Brain microvascular endothelial cell (primary cell): ENCODE data around the gene FGD4.

Source experiments
- DNase-seq: peaks from one replicate; pipeline ENCODE4 v3.0.0-alpha.2; 2020
- H3K27ac ChIP-seq: fragments of 250-450 bp; sonication (Bioruptor Pico); 2 replicates; pipeline ENCODE4 v1.5.1; 2020; ENCODE audit warnings: mild to moderate bottlenecking, moderate library complexity
- H3K27me3 ChIP-seq: fragments of 250-450 bp; sonication (Bioruptor Pico); replicated peaks from 2 replicates; pipeline ENCODE4 v1.5.1; 2020; ENCODE audit warnings: mild to moderate bottlenecking
- H3K36me3 ChIP-seq: fragments of 250-450 bp; sonication (Bioruptor Pico); replicated peaks from 2 replicates; pipeline ENCODE4 v1.5.1; 2020; ENCODE audit warnings: mild to moderate bottlenecking
- H3K4me3 ChIP-seq: 2 replicates; pipeline ENCODE4 v1.5.1; 2011; ENCODE audit warnings: low read depth, mild to moderate bottlenecking, control low read depth, low read length, moderate library complexity
- in situ Hi-C: cut with HindIII; loops from 2 replicates; pipeline ENCODE4 v1.10.0; 2017; ENCODE audit warnings: low sequenced_read_pairs, low pct_ligation_motif_present
- TF ChIP-seq, protein P1 (sequence below): IDR thresholded peaks from 2 replicates; pipeline ENCODE4 v1.5.1; 2011; ENCODE audit warnings: low read depth, mild to moderate bottlenecking, moderate library complexity, low read length, control low read depth, inconsistent platforms; ENCODE audit errors: missing control alignments

The FGD4 gene

GRCh38 chr12:32365473-32366064 lies 33.8 kb upstream of the FGD4 start:
- in situ Hi-C loops, result no loop called here
- Histone ChIP-seq H3K36me3 (no peaks in the 10 kb centered on the region), H3K27ac (no peak overlapping the region), H3K4me3 (no peak overlapping the region), H3K27me3 (no peaks in the 10 kb centered on the region)
- DNase-seq, result peak; percentile 74
- TF ChIP-seq, protein P1, sequence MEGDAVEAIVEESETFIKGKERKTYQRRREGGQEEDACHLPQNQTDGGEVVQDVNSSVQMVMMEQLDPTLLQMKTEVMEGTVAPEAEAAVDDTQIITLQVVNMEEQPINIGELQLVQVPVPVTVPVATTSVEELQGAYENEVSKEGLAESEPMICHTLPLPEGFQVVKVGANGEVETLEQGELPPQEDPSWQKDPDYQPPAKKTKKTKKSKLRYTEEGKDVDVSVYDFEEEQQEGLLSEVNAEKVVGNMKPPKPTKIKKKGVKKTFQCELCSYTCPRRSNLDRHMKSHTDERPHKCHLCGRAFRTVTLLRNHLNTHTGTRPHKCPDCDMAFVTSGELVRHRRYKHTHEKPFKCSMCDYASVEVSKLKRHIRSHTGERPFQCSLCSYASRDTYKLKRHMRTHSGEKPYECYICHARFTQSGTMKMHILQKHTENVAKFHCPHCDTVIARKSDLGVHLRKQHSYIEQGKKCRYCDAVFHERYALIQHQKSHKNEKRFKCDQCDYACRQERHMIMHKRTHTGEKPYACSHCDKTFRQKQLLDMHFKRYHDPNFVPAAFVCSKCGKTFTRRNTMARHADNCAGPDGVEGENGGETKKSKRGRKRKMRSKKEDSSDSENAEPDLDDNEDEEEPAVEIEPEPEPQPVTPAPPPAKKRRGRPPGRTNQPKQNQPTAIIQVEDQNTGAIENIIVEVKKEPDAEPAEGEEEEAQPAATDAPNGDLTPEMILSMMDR, result peak; percentile 82

- DNase-seq, result no peak
- no peak overlapping the region for H3K27ac ChIP-seq
- no peaks in the 10 kb centered on the region for H3K27me3 ChIP-seq
Observed at GRCh38 chr12:32366714-32367113, 32.6 kb upstream of the FGD4 start.

DNA sequence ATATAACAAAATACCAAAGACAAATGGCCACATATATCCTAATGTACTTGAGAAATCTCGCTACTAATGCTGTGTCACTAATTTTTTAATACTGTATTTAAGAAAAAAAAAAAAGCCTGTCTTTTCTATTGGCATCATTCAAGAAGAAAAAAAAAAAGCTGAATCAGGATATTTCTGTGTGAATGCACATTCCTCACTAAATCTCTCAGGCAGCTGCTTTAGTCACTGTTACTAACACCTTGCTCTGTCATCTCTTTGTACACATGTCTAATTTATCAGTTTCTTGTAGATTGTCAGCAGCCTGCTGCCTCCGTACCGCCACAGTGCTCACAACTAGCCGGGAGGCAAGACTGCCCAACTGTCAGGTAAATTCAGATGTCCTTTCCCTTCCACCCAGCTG lies 32.0 kb upstream of the FGD4 start:
- in situ Hi-C loops, result no loop called here
- Histone ChIP-seq H3K4me3 (no peak overlapping the region), H3K36me3 (no peaks in the 10 kb centered on the region), H3K27me3 (no peaks in the 10 kb centered on the region), H3K27ac (no peak overlapping the region)
- DNase-seq, result no peak
- TF ChIP-seq, protein P1, result no peak

More at GRCh38 chr12:32366714-32367113, 32.6 kb upstream of the FGD4 start:
- Histone ChIP-seq H3K36me3 (no peaks in the 10 kb centered on the region), H3K4me3 (no peak overlapping the region)
- in situ Hi-C loops, result no loop called here
- TF ChIP-seq, protein P1, result no peak

GRCh38 chr12:32369202-32369601 lies 30.2 kb upstream of the FGD4 start:
- H3K27ac ChIP-seq, result no peak overlapping the region
- in situ Hi-C loops, result no loop called here
- no peak overlapping the region for H3K4me3 ChIP-seq
- H3K36me3 ChIP-seq, result no peaks in the 10 kb centered on the region
- TF ChIP-seq, protein P1, result no peak
- DNase-seq, result no peak
- H3K27me3 ChIP-seq, result no peaks in the 10 kb centered on the region

DNA sequence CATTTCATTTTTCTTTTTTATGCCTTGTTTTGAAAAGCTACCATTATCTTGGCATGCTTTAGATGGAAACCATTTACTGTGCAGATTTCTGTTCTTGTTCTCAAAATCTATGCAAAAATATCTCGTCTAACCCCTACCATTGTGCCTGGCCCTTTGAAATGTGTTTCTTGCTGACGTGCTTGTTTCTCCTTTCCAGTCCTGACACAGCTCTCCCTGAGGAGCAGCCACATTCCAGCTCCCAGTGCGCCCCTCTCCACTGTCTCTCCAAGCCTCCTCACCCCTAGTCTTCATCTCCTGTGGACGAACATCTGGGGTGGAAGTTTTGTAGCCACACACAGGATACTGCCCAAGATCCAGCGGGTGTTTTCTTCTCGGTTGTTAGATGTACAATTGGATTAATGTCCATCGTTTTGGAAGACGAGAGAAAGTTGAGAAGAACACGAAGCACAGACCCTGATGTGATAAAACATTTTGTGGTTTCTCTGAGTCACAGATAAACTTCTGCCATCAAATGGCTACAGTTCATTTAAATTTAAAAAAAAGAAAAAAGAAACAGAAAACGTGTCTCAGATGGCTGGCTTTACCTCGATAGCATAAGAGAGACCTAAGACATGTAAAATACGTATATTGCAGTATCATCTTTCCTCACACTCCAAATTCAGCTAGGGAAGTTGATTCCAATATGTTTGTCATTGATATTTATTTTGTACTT lies 21.9 kb upstream of the FGD4 start:
- TF ChIP-seq, protein P1, result no peak
- H3K27ac ChIP-seq, result no peak overlapping the region
- DNase-seq, result no peak
- H3K4me3 ChIP-seq, result no peak overlapping the region
- in situ Hi-C loops, result no loop called here
- H3K27me3 ChIP-seq, result no peaks in the 10 kb centered on the region
- no peaks in the 10 kb centered on the region for H3K36me3 ChIP-seq
